MCF 10A (cell line): ENCODE measurements around the gene ARHGEF37. TPM values are rescaled to one million over a fixed set of nuclear protein-coding genes. Genes with fewer than 3 reads are reported as not detected.

Source experiments
- BruUV-seq: library from RNA; stranded (reverse); fragments of 400-500 nt; replicated peaks from 2 replicates; lab custom pipeline; 2021; lab: Mats Ljungman, UMichigan
- CTCF ChIA-PET: fragments of 300-600 bp; sonication (Branson Sonifier 250); formaldehyde crosslinking; extraction: SDS; loops from one replicate; lab custom pipeline; 2021; ENCODE audit warnings: antibody characterized with exemption, inconsistent platforms; lab: Yijun Ruan, JAX
- POLR2A ChIA-PET: fragments of 300-600, 350-650 bp; sonication (Branson Sonifier 250); formaldehyde crosslinking; extraction: SDS; loops from one replicate; lab custom pipeline; 2020; ENCODE audit warnings: antibody characterized with exemption, inconsistent platforms; lab: Yijun Ruan, JAX
- DNase-seq: peaks from one replicate; pipeline ENCODE4 v3.0.0-alpha.2; 2018; ENCODE audit not compliant: unreplicated experiment
- H3K27ac Mint-ChIP-seq: one replicate; pipeline ENCODE4 v1.8.0; 2022; ENCODE audit warnings: mild to moderate bottlenecking, low read depth, mixed read lengths; ENCODE audit not compliant: unreplicated experiment
- H3K27me3 Mint-ChIP-seq: one replicate; pipeline ENCODE4 v1.8.0; 2022; ENCODE audit warnings: mixed read lengths; ENCODE audit not compliant: insufficient read depth, unreplicated experiment
- H3K36me3 Mint-ChIP-seq: one replicate; pipeline ENCODE4 v1.8.0; 2022; ENCODE audit warnings: mild to moderate bottlenecking, moderate library complexity, mixed read lengths; ENCODE audit not compliant: insufficient read depth, unreplicated experiment
- H3K4me1 Mint-ChIP-seq: one replicate; pipeline ENCODE4 v1.8.0; 2022; ENCODE audit warnings: mixed read lengths; ENCODE audit not compliant: insufficient read depth, unreplicated experiment
- H3K4me3 Mint-ChIP-seq: one replicate; pipeline ENCODE4 v1.8.0; 2022; ENCODE audit warnings: mild to moderate bottlenecking, moderate library complexity, mixed read lengths; ENCODE audit not compliant: unreplicated experiment
- H3K9me3 Mint-ChIP-seq: one replicate; pipeline ENCODE4 v1.8.0; 2022; ENCODE audit warnings: mixed read lengths; ENCODE audit not compliant: unreplicated experiment
- intact Hi-C: fragments of 100-400 bp; cut with micrococcal nuclease; formaldehyde crosslinking; loops from 2 replicates; pipeline ENCODE4 v1.14.1; 2022
- total RNA-seq: library from RNA; stranded (reverse); gene quantifications from 2 replicates; pipeline ENCODE4 v1.2.3, GENCODE V29; 2022
- TF ChIP-seq, protein P1 (sequence below): fragments of 200-600 bp; IDR thresholded peaks from one replicate; pipeline ENCODE4 v1.8.0; 2022; ENCODE audit warnings: antibody characterized with exemption, mild to moderate bottlenecking; ENCODE audit not compliant: unreplicated experiment

Gene ARHGEF37
- total RNA-seq, 1 experiment from 2014 or later = 3.9 TPM

DNA sequence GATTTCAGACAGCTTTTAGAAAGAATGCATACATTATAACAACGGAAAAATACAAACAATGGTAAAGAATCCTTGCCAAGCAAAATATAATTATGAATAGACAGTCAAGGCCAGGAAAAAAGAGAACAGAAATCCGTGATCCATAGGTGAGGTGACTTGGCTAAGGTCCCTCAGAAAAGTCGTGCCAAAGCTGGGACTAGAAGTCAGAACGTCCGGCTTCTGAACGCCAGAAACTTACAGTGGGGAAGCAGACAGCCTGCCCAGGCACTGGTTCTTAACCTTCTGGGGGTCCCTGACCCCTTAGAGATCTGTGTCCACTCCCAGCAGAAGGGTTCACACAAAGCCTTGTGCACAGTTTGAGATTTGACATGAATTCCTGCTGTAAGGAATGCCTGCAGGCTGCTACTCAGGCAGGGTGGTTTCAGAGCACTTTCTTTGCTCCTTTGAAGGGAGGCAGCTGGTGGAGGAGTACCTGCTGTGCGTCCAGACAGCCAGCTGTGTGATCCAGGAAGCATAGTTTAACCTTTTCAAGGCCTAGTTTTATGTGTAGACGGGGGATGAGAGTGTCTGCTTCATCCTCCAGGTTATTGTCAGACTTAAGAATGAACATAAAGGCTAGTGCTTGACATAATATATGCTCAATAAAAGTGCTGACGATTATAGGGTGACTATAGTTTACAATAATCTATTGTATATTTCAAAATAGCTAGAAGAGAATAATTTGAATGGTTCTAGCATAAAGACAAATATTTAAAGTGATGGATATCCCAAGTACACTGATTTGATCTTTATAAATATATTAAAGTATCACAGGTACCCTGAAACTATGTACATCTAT lies 852 bp downstream of the ARHGEF37 start:
- ChIA-PET POLR2A (interaction anchor here (0.5 to 7.3 kb wide), 38 partner anchors 9 to 604 kb away, joined by 3 to 85 read pairs (median 9); partner anchors contain the start of genes CSNK1A1, GRPEL2, PCYOX1L and PPARGC1B), CTCF (interaction anchor here (0.6 to 6.6 kb wide), 23 partner anchors 9 to 808 kb away, joined by 3 to 58 read pairs (median 4); no protein-coding TSS in a partner anchor)
- Mint-ChIP-seq H3K36me3 (no peaks in the 10 kb centered on the region), H3K4me3 (peak overlapping the region; percentile 75), H3K27ac (no peak overlapping the region), H3K27me3 (no peaks in the 10 kb centered on the region), H3K4me1 (peaks cover 34% of the 10 kb centered on the region), H3K9me3 (no peaks in the 10 kb centered on the region)
- TSS peak; percentile 49 for BruUV-seq
- peak; percentile 57 for DNase-seq
- TF ChIP-seq, protein P1, sequence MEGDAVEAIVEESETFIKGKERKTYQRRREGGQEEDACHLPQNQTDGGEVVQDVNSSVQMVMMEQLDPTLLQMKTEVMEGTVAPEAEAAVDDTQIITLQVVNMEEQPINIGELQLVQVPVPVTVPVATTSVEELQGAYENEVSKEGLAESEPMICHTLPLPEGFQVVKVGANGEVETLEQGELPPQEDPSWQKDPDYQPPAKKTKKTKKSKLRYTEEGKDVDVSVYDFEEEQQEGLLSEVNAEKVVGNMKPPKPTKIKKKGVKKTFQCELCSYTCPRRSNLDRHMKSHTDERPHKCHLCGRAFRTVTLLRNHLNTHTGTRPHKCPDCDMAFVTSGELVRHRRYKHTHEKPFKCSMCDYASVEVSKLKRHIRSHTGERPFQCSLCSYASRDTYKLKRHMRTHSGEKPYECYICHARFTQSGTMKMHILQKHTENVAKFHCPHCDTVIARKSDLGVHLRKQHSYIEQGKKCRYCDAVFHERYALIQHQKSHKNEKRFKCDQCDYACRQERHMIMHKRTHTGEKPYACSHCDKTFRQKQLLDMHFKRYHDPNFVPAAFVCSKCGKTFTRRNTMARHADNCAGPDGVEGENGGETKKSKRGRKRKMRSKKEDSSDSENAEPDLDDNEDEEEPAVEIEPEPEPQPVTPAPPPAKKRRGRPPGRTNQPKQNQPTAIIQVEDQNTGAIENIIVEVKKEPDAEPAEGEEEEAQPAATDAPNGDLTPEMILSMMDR = no peak
- intact Hi-C loops = loop anchor here (1.0 kb wide), 1 partner anchor 36 kb away; no protein-coding TSS in a partner anchor

DNA sequence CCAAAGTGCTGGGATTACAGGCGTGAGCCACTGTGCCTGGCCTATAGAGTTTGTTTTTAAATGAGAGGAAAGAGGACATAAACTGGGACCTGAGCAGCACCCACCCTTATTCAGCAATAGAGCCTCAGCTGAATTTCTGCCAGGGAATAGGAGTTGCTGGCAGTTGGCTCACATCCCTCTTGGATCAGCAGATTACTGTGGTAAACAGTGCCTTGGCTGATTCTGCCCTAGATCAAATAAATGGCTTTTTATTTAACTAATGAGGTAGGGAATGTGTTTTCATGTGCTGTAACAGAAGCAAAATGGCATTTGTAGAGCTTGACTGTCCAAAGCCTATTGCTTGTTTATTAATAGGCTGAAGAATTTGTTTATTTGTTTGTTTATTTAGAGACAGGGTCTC lies 2.1 kb downstream of the ARHGEF37 start:
- BruUV-seq = no TSS peak
- no peak for DNase-seq
- Mint-ChIP-seq H3K27me3 (no peaks in the 10 kb centered on the region), H3K36me3 (no peaks in the 10 kb centered on the region), H3K27ac (peak overlapping the region; percentile 49), H3K4me1 (peaks cover 36% of the 10 kb centered on the region), H3K4me3 (no peak overlapping the region), H3K9me3 (no peaks in the 10 kb centered on the region)
- TF ChIP-seq, protein P1 = no peak
- intact Hi-C loops = no loop called here
- ChIA-PET CTCF (interaction anchor here (0.6 to 6.6 kb wide), 14 partner anchors 7 to 377 kb away, joined by 3 to 58 read pairs (median 6); partner anchors contain the start of gene SLC26A2), POLR2A (interaction anchor here (0.6 to 7.3 kb wide), 27 partner anchors 8 to 465 kb away, joined by 3 to 85 read pairs (median 5); partner anchors contain the start of gene CSNK1A1)

DNA sequence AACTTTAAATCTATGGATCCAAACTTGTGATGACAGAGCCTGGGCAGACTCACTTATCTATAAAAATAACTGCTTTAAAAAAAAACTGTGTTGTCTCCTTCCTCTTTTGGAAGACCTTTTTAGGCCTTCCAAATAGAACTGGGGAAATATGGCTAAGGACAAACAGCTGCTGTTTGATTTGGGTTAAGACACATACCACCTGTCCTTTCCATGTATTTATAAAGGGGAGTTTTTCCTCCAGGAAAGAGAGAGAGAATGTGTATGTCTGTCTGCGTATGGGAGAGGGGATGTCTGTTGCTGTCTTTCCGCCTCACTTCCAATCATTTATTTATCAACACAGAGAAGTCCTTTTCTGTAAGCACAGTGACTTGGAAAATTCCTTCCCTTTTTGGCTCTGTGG lies 2.8 kb downstream of the ARHGEF37 start:
- Mint-ChIP-seq H3K4me3 (no peak overlapping the region), H3K9me3 (no peaks in the 10 kb centered on the region), H3K36me3 (no peaks in the 10 kb centered on the region), H3K27ac (no peak overlapping the region), H3K27me3 (no peaks in the 10 kb centered on the region), H3K4me1 (peaks cover 36% of the 10 kb centered on the region)
- POLR2A ChIA-PET = interaction anchor here (0.6 to 7.3 kb wide), 16 partner anchors 9 to 190 kb away, joined by 3 to 85 read pairs (median 24); partner anchors contain the start of gene CSNK1A1
- CTCF ChIA-PET = interaction anchor here (0.6 to 5.5 kb wide), 9 partner anchors 14 to 377 kb away, joined by 4 to 58 read pairs (median 4); partner anchors contain the start of gene SLC26A2
- intact Hi-C loops = no loop called here
- no TSS peak for BruUV-seq
- TF ChIP-seq, protein P1 = no peak
- no peak for DNase-seq

DNA sequence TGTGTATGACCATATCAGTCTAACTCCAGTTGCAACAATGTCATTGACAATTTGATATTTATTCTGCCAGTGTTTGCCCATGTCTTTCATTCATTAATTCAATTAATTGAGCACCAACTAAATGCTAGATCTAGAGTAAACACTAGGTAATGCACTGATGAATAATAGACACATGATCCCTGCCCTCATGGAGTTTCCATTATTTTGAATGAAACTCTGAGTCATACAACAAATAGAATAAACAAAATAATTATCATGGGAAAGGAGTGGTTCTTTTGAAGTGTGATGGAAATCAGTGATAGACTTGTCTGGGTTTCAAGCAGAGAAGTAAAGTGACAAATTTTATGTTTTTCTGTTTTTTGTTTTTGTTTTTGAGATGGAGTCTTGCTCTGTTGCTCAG lies 4.6 kb downstream of the ARHGEF37 start:
- Mint-ChIP-seq H3K27me3 (no peaks in the 10 kb centered on the region), H3K4me3 (no peak overlapping the region), H3K27ac (no peak overlapping the region), H3K9me3 (no peaks in the 10 kb centered on the region), H3K4me1 (peaks cover 28% of the 10 kb centered on the region), H3K36me3 (peaks cover 3% of the 10 kb centered on the region)
- intact Hi-C loops = no loop called here
- no peak for DNase-seq
- ChIA-PET POLR2A (interaction anchor here (2.4 kb wide), 1 partner anchor 33 kb away, joined by 10 read pairs; no protein-coding TSS in a partner anchor), CTCF (interaction anchor here (0.6 to 4.6 kb wide), 5 partner anchors 15 to 218 kb away, joined by 3 to 26 read pairs (median 3); no protein-coding TSS in a partner anchor)
- no TSS peak for BruUV-seq
- TF ChIP-seq, protein P1 = no peak
